AG08395 (cell line): ENCODE results near the gene LYSMD2.
A peak's percentile ranks its signal among the peaks of the same experiment; 100 is the strongest.

Source experiments
- DNase-seq: peaks from one replicate; pipeline ENCODE4 v3.0.0; 2012; ENCODE audit warnings: mixed read lengths, low spot score

LYSMD2 gene

GRCh38 chr15:51751697-51752683, 14.5 kb upstream of the LYSMD2 start:
- DNase-seq, result peak; percentile 33

GRCh38 chr15:51750792-51751696, 13.6 kb upstream of the LYSMD2 start, which contains the start of gene TMOD2:
TMOD2 (plus strand) TSS chr15:51751597; CDS start chr15:51766442, 14,845 bp downstream.
- peak; percentile 52 for DNase-seq

- no peak for DNase-seq
Observed at GRCh38 chr15:51750186-51750585, 12.7 kb upstream of the LYSMD2 start.

GRCh38 chr15:51749307-51749706, 11.9 kb upstream of the LYSMD2 start:
- DNase-seq, result no peak

- no peak for DNase-seq
Observed at GRCh38 chr15:51739061-51739712, 1.7 kb upstream of the LYSMD2 start.

GRCh38 chr15:51738553-51738952, 1.1 kb upstream of the LYSMD2 start:
- no peak for DNase-seq

GRCh38 chr15:51736751-51737521, 519 bp downstream of the LYSMD2 start:
- DNase-seq, result peak; percentile 26

- DNase-seq, result no peak
Observed at GRCh38 chr15:51736069-51736468, 1.4 kb downstream of the LYSMD2 start.

- no peak for DNase-seq
Observed at GRCh38 chr15:51735228-51736010, 2.0 kb downstream of the LYSMD2 start.

- no peak for DNase-seq
Observed at GRCh38 chr15:51732646-51733045, 4.8 kb downstream of the LYSMD2 start.

GRCh38 chr15:51731549-51732267, 5.7 kb downstream of the LYSMD2 start:
- peak; percentile 23 for DNase-seq

- peak; percentile 58 for DNase-seq
Observed at GRCh38 chr15:51727141-51727897, 10.1 kb downstream of the LYSMD2 start.

- peak; percentile 96 for DNase-seq
Observed at GRCh38 chr15:51726302-51727073, 11.0 kb downstream of the LYSMD2 start.

GRCh38 chr15:51724673-51725072, 12.8 kb downstream of the LYSMD2 start:
- DNase-seq, result no peak

- DNase-seq, result no peak
Observed at GRCh38 chr15:51724199-51724598, 13.3 kb downstream of the LYSMD2 start.

GRCh38 chr15:51721199-51721960, 16.1 kb downstream of the LYSMD2 start:
- no peak for DNase-seq
